HG03175 (cell line): Measurements from ENCODE around the gene POLR1A.

Source experiments
- ATAC-seq: cut with Tn5 transposase; IDR thresholded peaks from one replicate; pipeline ENCODE4 v1.9.1; 2021; ENCODE audit warnings: mild to moderate bottlenecking, moderate library complexity; ENCODE audit not compliant: unreplicated experiment

POLR1A gene

DNA sequence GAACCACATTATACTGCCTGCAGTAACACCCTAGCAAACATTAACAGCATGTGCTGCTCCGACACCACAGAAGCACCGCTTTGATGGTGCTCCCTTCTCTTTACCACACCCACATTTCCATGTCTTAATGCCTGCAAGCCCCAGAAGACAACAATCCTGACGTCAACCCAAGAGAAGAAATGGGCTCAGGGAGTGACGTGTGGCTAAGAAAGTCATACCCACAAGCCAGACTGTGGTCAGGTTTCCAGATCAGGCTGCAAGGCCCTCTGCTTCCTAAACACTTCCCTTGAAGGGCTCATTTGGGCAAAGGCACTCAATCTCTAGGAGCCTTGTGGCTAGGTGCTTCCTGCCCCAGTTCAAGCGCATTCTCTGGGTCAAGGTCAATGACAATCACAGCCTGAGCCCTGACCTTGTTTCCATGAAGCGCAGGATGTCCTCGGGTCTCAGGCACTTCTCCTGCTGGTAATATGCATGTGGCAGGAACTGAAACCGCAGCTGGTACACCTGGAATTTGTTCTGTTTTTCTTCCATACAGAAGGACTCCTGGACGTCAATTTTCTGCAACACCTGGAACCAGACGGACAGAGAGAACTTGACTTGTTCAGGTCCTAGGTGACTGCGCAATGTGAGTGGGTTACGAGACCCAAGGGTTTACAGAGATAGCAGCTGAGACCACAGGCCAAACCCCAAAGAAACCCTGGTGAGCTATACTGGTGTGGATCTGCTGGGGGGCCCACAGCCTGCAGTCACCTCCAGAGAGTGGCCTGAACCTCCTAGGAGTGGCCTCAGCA, 67.2 kb downstream of the POLR1A start:
- ATAC-seq: peak; percentile 53

DNA sequence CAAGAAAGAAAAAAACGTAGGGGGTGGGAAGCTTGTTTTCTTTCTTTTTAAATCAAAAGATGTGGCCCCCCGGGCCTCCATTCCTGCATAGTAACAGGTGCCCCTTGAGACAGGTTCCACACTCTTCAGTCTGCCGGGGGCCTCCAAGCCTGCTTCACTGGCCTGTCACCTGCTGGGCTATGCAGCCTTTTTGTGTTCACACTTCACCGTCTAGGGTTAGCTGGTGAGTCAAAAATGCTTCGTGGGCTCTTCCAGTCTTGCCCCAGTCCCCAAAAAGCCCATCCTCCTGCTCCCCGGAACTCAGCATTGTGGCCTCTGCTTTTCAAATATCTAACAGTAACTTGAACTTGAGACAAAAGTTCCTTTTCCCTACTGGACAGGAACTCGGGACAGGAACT, 67.9 kb downstream of the POLR1A start:
- ATAC-seq: no peak

DNA sequence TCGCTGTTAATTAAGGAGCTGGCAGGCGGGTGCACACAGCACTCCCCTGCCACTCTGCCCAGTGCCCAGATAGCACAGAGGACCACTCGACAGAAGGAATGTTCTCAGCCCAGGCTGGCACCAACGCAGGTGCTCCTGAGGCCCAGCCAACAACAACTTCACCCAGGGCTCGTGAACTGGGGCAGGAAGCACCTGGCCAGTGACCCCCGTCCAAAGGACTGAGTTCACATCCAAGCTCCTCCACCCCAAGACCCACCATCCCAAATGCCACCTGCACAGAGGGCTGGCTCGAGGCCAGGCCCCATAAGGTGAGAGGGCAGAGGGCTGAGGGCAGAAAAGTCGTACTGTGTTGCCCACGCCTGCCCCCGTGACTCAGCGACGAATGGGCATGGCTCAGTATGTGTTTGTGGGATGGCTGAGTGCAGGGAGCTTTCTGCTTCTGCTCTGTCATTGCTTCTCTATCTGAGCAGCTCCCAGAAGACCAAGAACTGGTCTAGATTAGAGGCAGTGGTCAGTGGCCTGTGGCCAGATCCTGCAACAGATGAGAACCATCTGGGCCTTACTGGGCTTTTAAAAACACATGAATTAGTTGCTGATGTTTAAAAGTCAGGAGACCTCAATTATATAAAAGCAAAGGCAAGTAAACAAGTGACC, 68.4 kb downstream of the POLR1A start:
- no peak for ATAC-seq

DNA sequence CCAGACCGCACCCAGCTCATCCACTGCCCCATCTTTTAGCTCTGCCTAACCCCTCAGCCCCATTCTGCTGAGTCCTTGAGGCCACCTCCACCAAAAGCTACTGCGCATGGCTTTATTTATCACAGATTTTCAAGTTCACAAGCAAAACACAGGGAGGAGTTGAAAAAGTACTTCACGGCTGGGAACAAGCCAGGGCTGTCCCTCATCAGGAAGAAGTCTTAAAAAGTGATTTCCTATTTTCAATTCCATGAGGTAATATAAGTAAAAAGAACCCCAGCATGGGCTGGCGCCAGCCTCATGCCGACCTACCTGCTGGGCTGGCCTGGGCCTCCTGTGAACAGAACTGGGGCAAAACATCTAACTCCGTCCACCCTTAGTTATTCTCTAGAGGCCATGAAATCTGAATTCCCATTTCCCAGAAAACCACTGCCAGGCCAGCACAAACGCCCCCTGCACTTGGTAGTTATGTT, 69.0 kb downstream of the POLR1A start:
- no peak for ATAC-seq

DNA sequence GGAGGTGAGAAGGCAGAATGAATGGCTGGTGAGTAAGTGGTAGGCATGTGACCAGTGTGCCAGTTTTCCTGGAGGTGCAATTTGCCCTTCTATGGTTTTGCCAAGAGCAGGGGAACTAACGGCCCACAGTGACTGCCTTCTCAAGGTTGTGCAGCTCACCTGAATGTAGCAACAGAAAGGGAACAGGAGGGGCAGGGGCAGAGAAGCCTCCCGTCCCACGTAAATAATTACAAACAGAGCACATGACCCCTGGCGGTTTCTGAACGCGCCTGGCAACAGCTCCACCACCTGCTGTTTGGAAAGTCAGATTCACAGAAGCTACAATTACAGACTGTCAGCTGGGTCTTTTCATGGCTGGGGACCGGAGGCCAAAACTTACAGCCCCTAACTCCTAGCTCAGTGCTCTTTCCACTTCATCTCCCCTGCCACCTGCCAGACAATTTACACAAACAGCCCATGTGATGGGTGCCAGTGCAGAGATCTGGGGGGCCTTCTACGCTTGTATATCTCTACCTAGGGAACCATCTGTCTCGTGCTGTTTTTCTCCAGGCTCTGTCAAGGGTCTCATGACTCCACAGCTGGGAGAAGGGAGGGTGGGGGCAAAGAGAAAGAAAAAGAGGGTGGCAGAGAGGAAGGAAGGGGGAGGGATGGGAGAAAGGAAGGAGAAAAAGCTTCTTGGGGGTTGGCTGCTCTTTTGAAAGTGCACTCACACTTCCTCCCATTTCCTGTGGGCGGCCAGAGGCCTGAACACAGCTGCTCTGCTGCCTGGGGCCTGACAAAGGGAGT, 69.6 kb downstream of the POLR1A start:
- ATAC-seq: peak; percentile 70

DNA sequence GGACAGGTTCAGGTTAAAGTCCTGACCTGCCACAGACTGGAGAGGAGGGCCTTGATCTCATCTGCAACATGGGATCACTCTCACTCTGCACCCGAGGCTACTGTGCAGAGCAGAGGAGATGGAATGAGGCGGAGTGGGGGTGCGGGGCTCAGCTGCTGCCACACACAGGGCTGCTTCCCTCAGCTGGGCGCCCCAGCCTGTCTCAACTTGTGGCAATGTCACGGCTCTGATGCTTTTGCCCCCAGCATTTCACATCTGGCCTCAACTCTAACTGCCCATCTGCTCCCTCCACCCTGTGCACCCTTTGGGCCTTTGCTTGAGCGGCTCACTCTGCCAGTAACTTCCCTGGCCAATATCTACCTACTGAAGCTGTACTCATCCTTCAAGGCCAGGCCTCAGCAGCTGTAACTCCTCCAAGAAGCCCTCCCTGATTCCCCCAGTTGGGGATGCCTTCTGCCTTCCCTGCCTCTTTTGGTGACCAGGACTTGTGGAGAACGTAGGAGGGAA, 70.3 kb downstream of the POLR1A start:
- ATAC-seq: no peak

DNA sequence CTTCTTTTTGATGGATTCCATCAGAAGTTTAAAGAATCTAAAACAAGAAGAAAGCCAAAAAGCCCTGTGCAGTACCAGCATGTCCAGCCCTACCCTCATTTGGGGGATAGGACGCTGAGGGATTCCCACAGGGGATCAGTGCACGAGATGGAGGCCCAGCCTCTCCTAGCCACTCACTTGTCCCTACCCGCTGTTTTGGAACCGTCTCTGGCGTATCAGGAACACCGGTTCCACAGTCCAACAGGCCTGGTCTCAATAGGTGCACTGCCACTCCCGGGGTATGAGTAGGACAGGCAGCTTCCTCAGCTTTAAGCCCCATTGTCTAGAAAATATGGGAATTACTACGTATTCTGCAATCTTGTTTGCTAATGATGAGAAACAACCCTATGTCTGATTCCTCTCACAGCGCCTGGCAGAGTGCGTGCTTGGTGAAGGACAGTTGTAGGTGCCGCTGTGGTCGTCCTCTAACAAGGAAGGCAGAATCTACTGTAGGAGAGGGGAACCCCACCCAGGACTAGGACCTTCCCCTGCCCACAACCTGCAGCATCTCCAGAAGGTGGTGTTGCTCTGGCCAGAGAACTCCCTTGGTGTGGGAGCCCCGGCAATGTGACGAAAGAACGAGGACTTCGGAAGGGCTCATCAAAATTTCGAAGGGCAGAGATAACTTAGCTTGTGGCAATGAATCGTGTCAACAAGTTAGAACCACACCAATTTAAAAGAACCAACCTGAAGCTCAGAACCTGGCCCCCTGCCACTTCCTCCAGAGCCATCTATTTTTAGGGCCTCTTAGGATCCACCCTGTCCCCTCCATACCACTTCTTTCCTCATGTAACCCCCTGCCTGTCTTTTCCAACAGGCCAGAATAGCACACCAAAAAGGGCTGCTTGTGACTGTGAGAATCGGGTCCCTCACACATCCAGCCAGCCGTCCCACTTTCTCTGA, 71.7 kb downstream of the POLR1A start:
- ATAC-seq: no peak

DNA sequence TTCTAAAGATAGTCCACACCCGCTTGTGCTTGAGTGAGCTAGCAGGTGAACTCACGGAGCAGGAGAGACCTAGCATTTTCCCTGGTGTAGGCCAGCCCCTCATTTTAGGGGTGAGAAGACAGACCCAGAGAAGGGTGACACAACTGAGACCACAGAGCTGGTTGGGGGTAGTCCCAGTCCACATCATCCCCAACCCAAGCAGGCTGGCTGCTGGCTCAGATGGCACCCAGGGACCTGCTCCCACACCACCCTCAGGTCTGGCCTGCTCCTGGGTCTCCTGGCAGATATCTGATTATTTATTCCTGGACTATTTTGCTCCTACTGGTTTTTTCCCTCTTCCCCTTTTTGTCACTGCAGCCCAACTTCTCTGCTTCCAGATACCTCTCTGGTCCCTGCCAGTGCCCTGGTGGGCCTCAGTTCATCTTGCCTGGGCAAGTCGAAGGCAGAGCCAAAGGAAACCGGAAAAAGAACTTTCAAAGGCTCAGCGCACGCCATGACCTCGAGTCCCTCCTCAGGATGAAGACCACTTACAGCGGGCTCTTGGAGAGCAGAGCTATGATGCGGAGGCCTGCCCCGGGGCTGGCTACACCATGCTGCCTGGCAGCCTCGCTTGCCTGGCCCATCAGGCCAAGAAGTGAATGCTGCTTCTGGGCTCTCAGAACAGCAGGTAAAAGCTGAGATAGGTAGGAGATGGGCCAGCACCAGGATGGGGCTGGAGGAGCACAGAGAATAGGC, 72.7 kb downstream of the POLR1A start:
- ATAC-seq: no peak

DNA sequence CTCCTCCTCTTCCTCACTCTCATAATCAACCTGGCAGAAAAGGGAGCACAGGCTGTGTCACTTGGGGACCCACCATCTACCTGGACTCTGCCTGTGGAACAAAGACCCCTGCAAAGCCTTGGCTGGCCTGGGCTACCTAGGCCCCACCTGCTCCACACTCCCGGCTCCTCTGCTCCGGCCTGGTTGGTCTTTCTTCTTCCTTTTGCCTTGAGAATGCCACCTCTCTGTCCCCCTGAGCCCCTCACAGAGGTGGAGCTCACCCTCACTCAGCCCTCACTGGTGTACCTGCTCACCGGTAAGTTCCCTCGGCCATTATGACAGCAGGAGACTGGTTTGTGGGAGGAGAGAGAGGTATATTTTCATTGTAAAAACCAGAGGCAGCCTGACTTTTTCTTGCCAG, 74.1 kb downstream of the POLR1A start:
- no peak for ATAC-seq

DNA sequence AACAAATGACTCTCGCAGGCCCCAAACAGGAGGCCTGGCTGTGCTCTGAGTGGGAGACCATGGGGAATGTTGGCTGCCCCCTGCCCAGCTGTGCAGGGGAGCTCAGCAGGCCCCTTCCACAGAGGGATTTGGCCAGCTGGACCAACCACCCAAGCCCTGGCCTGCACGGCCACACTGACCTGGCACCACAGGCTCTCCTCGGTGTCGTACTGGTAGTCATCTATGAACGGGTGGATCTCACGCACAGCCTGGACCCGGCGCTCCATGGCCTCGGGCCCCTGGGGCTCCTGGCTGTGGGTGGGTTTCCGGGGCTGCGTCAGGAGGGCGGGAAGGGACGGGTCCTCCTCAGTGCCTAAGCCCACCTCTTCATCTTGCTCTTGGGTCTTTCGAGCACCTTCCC, 74.5 kb downstream of the POLR1A start:
- no peak for ATAC-seq

DNA sequence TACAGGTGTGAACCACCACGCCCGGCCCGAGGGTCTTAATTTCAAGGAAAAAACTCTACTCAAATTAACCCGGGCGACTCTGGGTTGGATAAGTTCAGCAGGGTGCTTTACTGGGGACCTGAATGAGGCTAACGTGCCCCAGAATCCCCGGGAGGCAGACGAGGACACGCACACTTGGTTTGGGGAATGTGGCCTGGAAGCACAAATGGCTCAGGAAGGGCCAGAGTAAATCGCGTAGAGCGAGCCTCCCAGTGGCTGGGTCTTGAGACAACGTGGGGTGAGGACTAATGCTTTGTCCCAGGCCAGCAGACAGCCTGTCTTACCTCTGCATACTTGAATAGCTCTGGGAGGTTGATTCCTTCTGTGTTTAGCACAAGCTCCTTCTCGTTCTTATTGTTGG, 75.8 kb downstream of the POLR1A start:
- no peak for ATAC-seq

DNA sequence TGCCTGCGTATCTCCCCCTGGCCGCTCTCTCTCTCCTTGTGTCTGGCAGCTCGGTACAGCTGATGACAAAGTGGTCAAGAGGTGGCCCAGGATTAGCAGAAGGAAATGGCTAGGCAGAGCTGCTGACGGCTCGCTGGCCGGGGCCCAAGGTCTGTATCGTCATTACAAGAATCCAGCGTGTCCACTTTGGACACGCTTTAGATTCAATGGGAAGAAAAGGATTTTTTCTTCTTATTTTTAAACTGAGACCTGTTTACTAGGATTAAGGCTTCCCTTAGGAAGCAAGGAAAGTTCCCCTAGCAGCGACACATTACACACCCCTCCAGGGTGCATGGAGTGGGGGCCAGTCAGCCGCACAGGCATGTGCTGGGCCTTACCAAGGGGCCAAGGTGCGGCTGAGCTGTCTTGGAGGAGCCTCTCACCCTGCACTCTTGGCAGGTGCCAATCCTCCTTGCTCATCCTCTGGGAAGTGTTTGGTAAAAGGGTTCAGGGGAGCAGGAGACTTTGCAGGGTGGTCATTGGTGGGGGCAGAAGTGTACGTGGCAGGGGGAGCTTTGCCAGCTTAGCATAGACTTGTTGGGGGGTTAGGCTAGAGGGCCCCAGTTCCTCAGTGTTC, 76.8 kb downstream of the POLR1A start:
- ATAC-seq: no peak

DNA sequence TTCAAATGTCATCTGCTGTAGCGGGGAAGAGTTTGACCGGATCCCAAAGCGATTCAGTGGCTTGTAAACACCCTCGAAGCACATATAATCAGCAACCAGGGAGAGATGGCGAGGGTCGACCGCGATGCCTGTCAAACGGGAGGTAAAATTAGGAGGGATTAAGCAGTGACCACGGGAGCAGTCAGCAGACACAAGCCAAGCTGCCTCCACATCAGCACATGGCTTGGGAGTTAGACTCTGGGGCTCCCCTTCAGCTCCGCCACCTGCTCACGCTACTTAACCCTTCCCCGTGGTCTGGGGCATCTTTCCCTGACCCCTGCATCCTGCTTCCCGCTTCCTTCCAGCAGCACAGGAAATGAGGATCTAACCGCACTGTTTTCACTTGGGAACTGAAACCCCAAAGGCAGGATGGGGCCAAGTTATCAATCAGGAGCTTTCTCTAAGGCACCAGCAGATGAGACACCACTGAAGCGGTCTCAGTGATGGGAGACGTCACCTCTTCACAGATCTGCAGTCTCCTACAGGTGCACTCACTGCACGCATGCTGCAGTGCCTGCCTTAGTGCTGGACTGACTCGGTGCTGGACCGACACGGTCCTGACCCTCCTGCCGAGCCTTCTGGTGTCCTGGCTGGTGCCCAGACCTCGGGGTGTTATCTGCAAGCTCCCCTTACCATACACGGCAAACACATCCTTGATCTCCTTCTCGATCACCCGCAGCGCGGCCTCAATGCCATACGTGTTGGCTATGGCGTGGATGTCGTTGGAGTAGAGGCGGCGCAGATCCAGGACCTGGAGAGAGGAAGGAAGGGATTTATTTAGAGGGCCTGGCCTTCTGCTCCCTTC, 77.5 kb downstream of the POLR1A start:
- ATAC-seq: no peak

DNA sequence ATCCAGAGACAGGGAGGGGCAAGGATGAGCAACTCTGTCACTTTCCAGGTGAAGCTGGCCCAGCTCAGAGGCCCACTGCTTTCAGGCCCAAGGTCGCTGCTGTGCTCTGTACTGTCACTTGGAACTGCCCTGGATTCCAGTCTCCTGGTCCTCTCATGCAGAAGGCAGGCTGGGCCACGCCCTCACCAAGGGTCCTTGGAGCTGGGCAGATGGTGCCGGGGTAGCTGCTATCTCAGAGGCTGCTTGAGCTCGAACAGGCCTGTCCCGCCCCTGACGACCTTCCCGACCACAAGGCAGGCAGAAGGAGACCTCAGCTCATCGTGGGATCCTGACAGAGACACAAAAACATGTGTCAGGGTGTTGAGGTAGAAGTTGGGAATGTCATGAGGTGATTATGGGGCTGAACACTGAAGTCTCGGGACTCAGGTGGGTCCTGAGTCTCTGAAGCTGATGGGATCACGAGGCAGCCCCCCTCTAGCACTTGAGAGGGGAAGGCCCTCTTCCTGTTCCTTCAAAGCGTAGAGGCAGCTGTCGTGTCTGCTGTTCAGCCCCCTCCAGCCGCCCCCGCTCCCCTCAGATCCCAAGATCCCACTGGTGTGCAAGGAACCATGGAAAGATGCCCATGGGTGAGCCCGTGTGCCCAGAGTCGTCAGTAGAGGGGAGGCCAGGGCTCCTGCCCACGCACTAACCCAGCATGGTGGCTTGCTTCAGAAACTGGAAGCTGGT, 78.3 kb downstream of the POLR1A start:
- ATAC-seq: no peak

DNA sequence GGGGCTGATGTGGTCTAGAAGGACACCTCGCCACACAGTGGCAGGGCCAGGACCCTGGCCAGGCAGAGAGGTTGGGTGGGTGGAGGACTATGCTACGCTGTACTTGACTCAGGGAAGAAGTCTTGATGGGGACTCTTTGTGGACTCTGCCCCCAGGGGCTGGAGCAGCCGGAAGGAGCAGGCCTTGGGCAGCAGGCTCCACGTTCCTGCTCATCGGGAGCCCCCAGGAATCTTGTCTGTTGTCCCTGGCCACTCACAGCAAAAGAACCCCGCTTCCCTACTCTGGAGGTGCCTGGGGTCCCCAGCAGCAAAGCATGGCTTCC, 79.0 kb downstream of the POLR1A start:
- no peak for ATAC-seq

DNA sequence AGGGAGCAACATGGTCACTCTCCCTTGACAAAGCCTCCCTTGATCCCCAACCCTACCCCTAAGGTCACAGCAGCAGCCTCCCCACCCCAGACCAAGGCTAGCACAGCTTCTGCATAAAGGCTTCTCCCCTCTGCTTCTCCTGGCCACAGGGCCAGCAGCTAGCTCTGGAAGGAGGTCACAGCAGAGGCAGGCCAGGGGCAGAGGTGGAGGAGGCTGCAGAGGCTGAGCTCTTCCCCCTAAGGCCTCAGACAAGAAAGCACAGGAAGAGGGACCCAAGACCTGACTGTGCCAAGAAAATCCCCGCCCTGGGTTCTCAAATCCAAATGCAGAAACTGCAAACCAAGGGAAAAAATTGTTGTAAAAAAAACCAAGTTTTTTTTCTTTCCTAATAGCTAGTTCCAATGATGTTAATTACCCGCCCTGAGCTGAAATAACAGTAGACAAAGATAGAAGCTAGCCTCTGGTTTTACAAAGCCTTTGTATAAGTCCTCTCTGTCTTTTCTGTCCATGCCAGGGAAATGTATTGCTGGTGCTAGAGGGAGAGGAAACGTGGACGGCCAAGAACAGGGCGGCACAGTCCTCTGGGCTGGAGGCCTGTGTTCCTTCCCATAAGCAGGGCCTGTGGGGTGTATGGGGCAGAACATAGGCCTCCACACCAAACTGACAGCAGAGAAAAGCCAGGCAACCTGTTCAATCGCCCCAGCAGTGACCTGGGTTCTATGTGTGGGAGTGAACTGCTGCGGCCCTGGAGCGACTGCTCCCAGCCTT, 79.5 kb downstream of the POLR1A start:
- no peak for ATAC-seq

DNA sequence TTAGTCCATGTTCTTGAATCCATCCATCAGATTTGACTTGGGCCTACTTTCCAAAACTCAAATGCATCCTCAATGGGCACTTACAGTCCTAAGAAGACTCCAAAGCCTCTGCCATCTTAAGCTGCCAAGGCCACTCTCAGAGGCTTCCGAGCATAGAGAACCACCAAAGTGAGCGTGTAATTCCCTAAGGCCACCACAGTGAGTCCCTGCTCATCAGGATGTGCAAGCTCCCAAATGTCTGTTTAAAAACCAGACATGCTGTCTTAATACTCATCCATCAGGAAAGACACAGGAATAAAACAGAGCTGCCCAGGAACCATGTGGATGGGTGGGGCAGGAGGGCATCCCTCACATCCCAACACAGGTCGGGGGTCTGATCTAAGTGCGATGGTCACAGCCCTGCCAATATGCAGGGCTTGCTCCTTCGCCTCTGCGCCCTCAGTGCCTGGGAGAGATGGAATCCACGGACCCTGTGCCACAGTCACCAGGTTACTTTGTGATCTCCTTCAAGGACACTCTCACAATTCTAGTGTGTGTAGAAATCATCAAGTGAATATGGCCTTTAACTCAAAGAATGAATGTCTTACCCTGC, 80.4 kb downstream of the POLR1A start:
- ATAC-seq: no peak
